Trophoblast cell (in vitro differentiated cells and primary cell): ENCODE measurements around the gene TEX22.

Source experiments
- DNase-seq, 2 donors: peaks; one replicate each; pipeline ENCODE4 v3.0.0-alpha.2; 2016
- H2AFZ ChIP-seq: 2 replicates; pipeline ENCODE4 v1.6.1; 2013; ENCODE audit warnings: low read length, moderate library complexity, mild to moderate bottlenecking; ENCODE audit not compliant: insufficient read depth, poor library complexity
- H2AK5ac ChIP-seq: 2 replicates; pipeline ENCODE4 v1.6.1; 2013; ENCODE audit warnings: mild to moderate bottlenecking, low read length
- H2BK120ac ChIP-seq: 2 replicates; pipeline ENCODE4 v1.6.1; 2013; ENCODE audit warnings: low read length, mild to moderate bottlenecking, moderate library complexity; ENCODE audit not compliant: insufficient read depth, poor library complexity
- H2BK12ac ChIP-seq: 2 replicates; pipeline ENCODE4 v1.6.1; 2013; ENCODE audit warnings: mild to moderate bottlenecking, low read length, moderate library complexity
- H2BK5ac ChIP-seq: 2 replicates; pipeline ENCODE4 v1.6.1; 2013; ENCODE audit warnings: low read length, low read depth, moderate library complexity, mild to moderate bottlenecking; ENCODE audit not compliant: poor library complexity
- H3K14ac ChIP-seq: 2 replicates; pipeline ENCODE4 v1.6.1; 2013; ENCODE audit warnings: mild to moderate bottlenecking, low read length
- H3K18ac ChIP-seq: 2 replicates; pipeline ENCODE4 v1.6.1; 2013; ENCODE audit warnings: mild to moderate bottlenecking, low read length
- H3K23ac ChIP-seq: 2 replicates; pipeline ENCODE4 v1.6.1; 2013; ENCODE audit warnings: low read length
- H3K27ac ChIP-seq: 2 replicates; pipeline ENCODE4 v1.5.1; 2013; ENCODE audit warnings: low read depth, mild to moderate bottlenecking, inconsistent platforms, low read length, moderate library complexity
- H3K27me3 ChIP-seq: 2 replicates; pipeline ENCODE4 v1.6.1; 2013; ENCODE audit warnings: inconsistent platforms, mild to moderate bottlenecking, low read length, moderate library complexity; ENCODE audit not compliant: insufficient read depth
- H3K36me3 ChIP-seq, 2 experiments: 1 replicate in 1 of 2; 2 replicates in 1 of 2; pipeline ENCODE4 v1.6.1; 2013; ENCODE audit warnings: low read length in 2 of 2, mild to moderate bottlenecking in 2 of 2, moderate library complexity in 1 of 2; ENCODE audit not compliant: insufficient read depth in 2 of 2, control insufficient read depth in 1 of 2
- H3K4ac ChIP-seq: 2 replicates; pipeline ENCODE4 v1.6.1; 2013; ENCODE audit warnings: low read depth, mild to moderate bottlenecking, low read length, moderate library complexity
- H3K4me1 ChIP-seq, 2 experiments: 1 replicate in 1 of 2; 2 replicates in 1 of 2; pipeline ENCODE4 v1.6.1; 2013; ENCODE audit warnings: low read length in 2 of 2, mild to moderate bottlenecking in 2 of 2, moderate library complexity in 1 of 2; ENCODE audit not compliant: insufficient read depth in 2 of 2, control insufficient read depth in 1 of 2
- H3K4me2 ChIP-seq: 2 replicates; pipeline ENCODE4 v1.6.1; 2013; ENCODE audit warnings: inconsistent platforms, mild to moderate bottlenecking, low read length, moderate library complexity
- H3K4me3 ChIP-seq: 2 replicates; pipeline ENCODE4 v1.5.1; 2013; ENCODE audit warnings: mild to moderate bottlenecking, low read depth, low read length, inconsistent platforms
- H3K79me1 ChIP-seq: one replicate; pipeline ENCODE4 v1.6.1; 2013; ENCODE audit warnings: low read length
- H3K79me2 ChIP-seq: 2 replicates; pipeline ENCODE4 v1.6.1; 2013; ENCODE audit warnings: low read length, mild to moderate bottlenecking; ENCODE audit not compliant: control insufficient read depth, insufficient read depth, poor library complexity
- H3K9ac ChIP-seq: 2 replicates; pipeline ENCODE4 v1.6.1; 2013; ENCODE audit warnings: mild to moderate bottlenecking, low read length
- H3K9me3 ChIP-seq: 2 replicates; pipeline ENCODE4 v1.6.1; 2013; ENCODE audit warnings: low read depth, mild to moderate bottlenecking, control low read depth, inconsistent platforms, low read length; ENCODE audit not compliant: insufficient read depth
- H4K12ac ChIP-seq: 2 replicates; pipeline ENCODE4 v1.6.1; 2013; ENCODE audit warnings: low read depth, mild to moderate bottlenecking, low read length, moderate library complexity
- H4K8ac ChIP-seq: 2 replicates; pipeline ENCODE4 v1.6.1; 2013; ENCODE audit warnings: low read depth, mild to moderate bottlenecking, low read length, moderate library complexity
- H4K91ac ChIP-seq: one replicate; pipeline ENCODE4 v1.6.1; 2013; ENCODE audit warnings: low read depth, mild to moderate bottlenecking, low read length, moderate library complexity
- WGBS: extraction: QIAGEN DNeasy Blood & Tissue Kit; methylation state at CpG from one replicate; pipeline ENCODE4 v1.1.7; 2013; ENCODE audit warnings: missing lambda C conversion rate; ENCODE audit not compliant: insufficient read length, insufficient coverage; ENCODE audit errors: extremely low coverage; 5-methylcytosine and 5-hydroxymethylcytosine counted together

TEX22 gene

DNA sequence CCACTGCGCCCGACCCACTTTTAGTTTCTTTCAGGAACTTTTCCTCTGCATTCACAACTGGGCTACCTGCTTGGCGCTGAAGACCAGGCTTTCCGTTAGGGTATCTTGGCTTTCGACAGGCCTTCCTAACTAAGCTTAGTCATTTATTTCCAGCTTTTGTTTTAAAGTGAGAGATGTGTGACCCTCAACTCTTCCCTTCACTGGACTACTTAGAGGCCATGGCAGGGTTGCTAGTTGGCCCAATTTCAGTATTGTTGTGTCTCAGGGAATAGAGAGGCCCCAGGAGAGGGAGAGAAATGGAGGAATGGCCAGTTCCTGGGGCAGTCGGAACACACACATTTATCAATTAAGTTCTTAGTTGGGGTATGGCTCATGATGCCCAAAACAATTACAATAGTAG, 31.7 kb downstream of the TEX22 start:
- Histone ChIP-seq H3K9ac (no peak overlapping the region), H2AK5ac (no peak overlapping the region), H2AFZ (no peak overlapping the region), H4K8ac (no peak overlapping the region), H2BK120ac (no peak overlapping the region), H3K18ac (no peak overlapping the region), H4K91ac (no peak overlapping the region), H3K79me2 (peaks cover 3% of the 10 kb centered on the region), H3K4me2 (no peak overlapping the region), H3K23ac (no peak overlapping the region), H3K9me3 (peaks cover 8% of the 10 kb centered on the region), H4K12ac (no peak overlapping the region), H2BK5ac (no peak overlapping the region), H3K4ac (no peak overlapping the region), H3K27ac (no peak overlapping the region), H3K27me3 (no peaks in the 10 kb centered on the region), H3K4me1 (peaks cover 6 to 7% of the 10 kb centered on the region in 2 experiments), H3K79me1 (no peaks in the 10 kb centered on the region), H3K36me3 (peaks cover 20 to 22% of the 10 kb centered on the region in 2 experiments), H2BK12ac (no peak overlapping the region), H3K14ac (no peak overlapping the region), H3K4me3 (no peak overlapping the region)
- no CpG with 5 or more reads among the region's 6 CpGs for whole genome bisulfite sequencing
- DNase-seq, result no peak

DNA sequence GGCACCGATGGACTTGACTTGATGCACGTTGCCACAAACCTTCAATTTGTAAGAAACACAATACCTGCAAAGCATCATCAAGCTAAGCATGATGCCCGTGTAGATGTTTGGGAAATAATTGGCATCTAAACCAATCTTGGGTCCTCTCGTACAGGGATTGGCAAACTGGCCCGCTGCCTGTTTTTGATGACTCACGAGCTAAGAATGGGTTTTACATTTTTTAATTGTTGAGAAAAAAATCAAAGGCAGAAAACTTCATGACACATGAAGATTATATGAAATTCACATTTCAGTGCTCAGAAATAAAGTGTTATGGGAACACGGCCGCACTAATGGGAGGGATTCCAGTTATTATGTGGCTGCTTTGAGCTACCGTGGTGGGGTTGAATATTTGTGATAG, 32.2 kb downstream of the TEX22 start:
- no CpG with 5 or more reads among the region's 9 CpGs for WGBS
- no peak overlapping the region for H3K14ac ChIP-seq
- H2BK12ac ChIP-seq, result no peak overlapping the region

DNA sequence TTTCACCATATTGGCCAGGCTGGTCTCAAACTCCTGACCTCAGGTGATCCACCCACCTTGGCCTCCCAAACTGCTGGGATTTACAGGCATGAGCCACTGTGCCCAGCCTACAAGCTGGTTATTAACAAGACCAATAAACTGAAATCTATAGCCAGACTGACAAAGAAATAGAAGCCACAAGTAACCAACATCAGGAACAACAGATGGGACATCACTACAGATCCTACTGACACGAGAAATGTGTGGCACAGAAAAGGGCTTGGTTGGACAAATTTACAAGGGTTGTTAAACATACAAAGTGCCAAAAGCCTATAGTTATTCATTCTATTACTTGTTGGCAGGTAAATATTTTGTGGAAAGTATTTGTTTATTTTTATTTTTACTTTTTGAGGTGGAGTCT, 32.9 kb downstream of the TEX22 start:
- Histone ChIP-seq H3K14ac (no peak overlapping the region), H3K9me3 (peaks cover 8% of the 10 kb centered on the region), H4K8ac (no peak overlapping the region), H2BK5ac (no peak overlapping the region), H3K4me2 (no peak overlapping the region), H2BK12ac (no peak overlapping the region), H3K79me2 (peaks cover 2% of the 10 kb centered on the region), H3K27me3 (no peaks in the 10 kb centered on the region), H3K4ac (no peak overlapping the region), H3K79me1 (no peaks in the 10 kb centered on the region), H3K27ac (no peak overlapping the region), H3K18ac (no peak overlapping the region), H4K91ac (no peak overlapping the region), H3K36me3 (peaks cover 14 to 15% of the 10 kb centered on the region in 2 experiments), H4K12ac (no peak overlapping the region), H2AFZ (no peak overlapping the region), H3K9ac (no peak overlapping the region), H3K23ac (no peak overlapping the region), H2AK5ac (no peak overlapping the region), H3K4me3 (no peak overlapping the region), H3K4me1 (peaks cover 6 to 7% of the 10 kb centered on the region in 2 experiments), H2BK120ac (no peak overlapping the region)
- DNase-seq, result no peak
- WGBS, result no CpG with 5 or more reads among the region's 1 CpG

More for the DNA sequence above, 32.2 kb downstream of the TEX22 start:
- peaks cover 16 to 19% of the 10 kb centered on the region in 2 experiments for H3K36me3 ChIP-seq
- H3K9ac ChIP-seq, result no peak overlapping the region
- H2AK5ac ChIP-seq, result no peak overlapping the region
- no peaks in the 10 kb centered on the region for H3K27me3 ChIP-seq
- H3K4me3 ChIP-seq, result no peak overlapping the region
- no peak overlapping the region for H2BK5ac ChIP-seq
- no peak overlapping the region for H3K4ac ChIP-seq
- H4K8ac ChIP-seq, result no peak overlapping the region
- H3K18ac ChIP-seq, result no peak overlapping the region
- no peak overlapping the region for H4K91ac ChIP-seq
- H3K9me3 ChIP-seq, result peaks cover 8% of the 10 kb centered on the region
- H3K4me2 ChIP-seq, result no peak overlapping the region
- H3K23ac ChIP-seq, result no peak overlapping the region
- DNase-seq, result peak in 1 of 2 donors; percentile 70
- H3K27ac ChIP-seq, result no peak overlapping the region
- H2AFZ ChIP-seq, result no peak overlapping the region
- H4K12ac ChIP-seq, result no peak overlapping the region
- H3K4me1 ChIP-seq, result peaks cover 6 to 7% of the 10 kb centered on the region in 2 experiments
- no peaks in the 10 kb centered on the region for H3K79me1 ChIP-seq
- no peak overlapping the region for H2BK120ac ChIP-seq
- peaks cover 3% of the 10 kb centered on the region for H3K79me2 ChIP-seq

DNA sequence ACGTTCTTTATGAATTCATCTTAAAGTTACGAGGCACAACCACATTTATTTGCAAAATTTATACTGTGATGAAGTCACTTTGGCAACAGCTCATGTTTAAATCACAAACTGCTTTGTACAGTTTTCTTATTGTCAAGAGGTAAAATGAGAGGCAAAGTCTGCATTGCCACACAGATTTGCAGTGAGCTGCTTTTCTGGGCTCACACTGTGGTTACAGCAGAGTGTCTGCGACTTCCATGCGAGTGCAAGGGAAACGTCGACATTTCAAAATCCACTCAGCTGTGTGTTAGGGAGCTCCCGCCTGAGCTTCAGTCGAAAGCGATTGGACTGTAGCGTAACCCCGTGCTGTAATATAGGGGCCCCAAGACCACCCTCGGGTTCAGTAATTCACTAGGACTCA, 34.3 kb downstream of the TEX22 start:
- H3K4ac ChIP-seq, result no peak overlapping the region

More for the DNA sequence above, 34.3 kb downstream of the TEX22 start:
- Histone ChIP-seq H2BK120ac (no peak overlapping the region), H3K27ac (no peak overlapping the region), H4K8ac (no peak overlapping the region), H3K4me1 (peaks cover 6 to 7% of the 10 kb centered on the region in 2 experiments), H3K27me3 (no peaks in the 10 kb centered on the region), H2AK5ac (no peak overlapping the region), H3K79me1 (no peaks in the 10 kb centered on the region), H3K4me2 (no peak overlapping the region), H3K9me3 (no peaks in the 10 kb centered on the region), H3K9ac (no peak overlapping the region), H3K4me3 (no peak overlapping the region), H2BK12ac (no peak overlapping the region), H2AFZ (no peak overlapping the region), H3K23ac (no peak overlapping the region), H3K14ac (no peak overlapping the region), H3K18ac (no peak overlapping the region), H3K36me3 (peaks cover 7 to 9% of the 10 kb centered on the region in 2 experiments), H4K12ac (no peak overlapping the region), H4K91ac (no peak overlapping the region), H3K79me2 (peaks cover 2% of the 10 kb centered on the region), H2BK5ac (no peak overlapping the region)
- WGBS, result no CpG with 5 or more reads among the region's 12 CpGs
- no peak for DNase-seq
